DMS153 (cell line): Measurements from ENCODE around the gene PAPSS2.

Source experiments
- DNase-seq: peaks from one replicate; lab custom pipeline; 2025; lab: John Stamatoyannopoulos, UW

Gene PAPSS2

DNA sequence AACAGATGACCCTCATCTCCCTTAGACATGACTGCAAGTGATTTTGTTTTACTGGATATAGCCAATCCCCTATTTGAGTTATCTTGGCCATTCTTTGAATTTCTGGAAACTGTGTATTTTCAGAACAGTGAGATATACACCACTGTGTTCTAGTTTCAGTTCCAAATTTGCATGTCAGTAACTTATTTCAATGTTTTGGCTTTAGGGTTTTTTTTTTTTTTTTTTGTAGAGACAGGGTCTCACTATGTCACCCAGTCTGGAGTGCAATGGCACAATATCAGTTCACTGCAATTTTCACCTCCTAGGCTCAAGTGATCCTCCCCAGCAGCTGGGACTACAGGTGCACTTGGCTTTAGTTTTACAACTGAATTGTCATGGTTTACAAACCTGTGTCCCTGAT is 91.1 kb downstream of the PAPSS2 start:
- DNase-seq, result no peak

DNA sequence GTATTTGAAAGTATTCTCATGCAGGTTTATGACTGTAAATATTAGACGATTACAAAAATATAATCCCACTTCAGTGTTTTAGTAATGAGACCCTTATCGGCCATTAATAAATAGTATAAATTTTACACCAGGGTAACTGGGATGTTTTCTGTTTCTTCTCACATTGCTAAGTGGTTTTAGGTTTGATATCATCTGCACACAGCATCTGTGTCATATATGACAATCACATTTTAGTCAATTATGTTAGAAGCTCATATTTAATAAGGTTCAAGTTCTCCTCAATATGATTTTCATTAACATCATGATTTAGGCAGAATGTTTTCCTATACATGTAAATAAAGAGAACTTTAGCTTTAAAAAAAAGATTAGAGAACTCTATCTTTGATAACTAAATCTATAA is 91.6 kb downstream of the PAPSS2 start:
- no peak for DNase-seq

DNA sequence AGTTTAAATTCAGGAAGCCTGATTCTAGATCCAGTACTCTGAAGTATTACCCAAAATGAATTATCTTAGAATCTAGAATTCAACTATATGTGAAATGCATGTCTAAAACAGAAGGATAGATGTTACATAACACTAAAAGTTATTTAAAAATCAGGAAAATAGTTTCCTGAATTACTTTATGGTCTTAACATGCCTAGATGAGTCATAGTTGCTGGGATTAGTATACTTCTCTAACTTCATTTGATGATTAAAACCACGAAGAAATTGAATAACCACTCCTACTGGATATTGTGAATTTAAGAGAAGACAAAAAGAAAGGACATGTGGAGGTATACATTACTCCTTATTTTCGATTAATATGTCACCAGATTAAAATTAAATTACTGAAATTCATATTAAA is 92.9 kb downstream of the PAPSS2 start:
- no peak for DNase-seq

DNA sequence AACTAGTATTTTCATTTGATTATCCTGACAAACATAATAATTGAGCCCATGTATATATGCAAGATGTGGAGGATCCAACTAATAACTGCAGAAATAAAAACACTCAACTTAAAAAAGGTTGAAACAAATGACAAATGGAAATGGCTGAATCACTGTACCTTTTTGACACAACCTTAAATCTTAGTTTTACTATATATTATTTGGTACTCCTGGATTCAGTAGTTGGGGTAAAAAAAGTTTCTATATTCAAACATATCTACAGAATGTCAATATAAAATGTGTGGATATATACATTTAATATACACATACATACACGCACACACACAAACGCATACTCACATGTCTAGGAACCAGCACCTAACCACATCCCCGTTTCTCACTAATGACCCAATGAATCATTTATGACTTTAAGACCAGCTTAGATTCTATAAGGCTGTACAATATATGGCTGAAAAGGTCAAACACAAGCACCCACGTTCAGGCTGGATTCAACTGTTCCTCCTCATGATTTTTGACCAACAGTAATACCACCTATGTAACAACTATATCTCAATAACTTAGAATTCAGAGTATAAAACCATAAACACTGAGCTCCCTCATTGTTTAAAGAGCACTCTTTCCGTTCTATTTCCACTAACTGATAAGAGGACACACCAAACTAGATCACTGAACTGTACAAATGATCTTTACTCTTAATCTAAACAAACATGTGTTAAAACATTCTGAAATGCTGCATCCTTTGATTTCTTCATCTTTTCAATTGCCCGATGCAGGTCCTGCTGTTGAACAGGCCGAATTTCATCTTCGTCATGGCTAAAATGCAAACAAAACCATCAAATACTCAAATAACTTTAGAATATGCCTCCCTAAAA is 94.6 kb downstream of the PAPSS2 start:
- DNase-seq, result no peak

DNA sequence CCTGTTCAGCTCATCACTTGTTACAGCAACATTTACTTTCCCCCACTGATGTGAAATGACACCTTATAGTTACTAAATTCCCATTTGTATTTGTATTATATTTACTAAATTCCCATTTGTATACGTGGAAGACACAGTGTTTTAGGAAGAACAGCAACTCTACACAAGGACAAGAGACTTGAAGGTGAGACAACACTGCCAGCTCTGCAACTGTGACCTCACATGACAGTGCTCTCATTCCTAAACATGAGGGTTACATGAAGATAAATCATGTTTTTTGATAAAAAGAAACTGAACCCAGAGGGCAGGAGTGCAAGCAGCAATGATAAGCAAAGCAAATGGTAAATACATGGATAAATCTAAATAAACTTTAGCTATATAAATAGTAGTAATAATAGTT is 98.0 kb downstream of the PAPSS2 start:
- DNase-seq, result no peak

DNA sequence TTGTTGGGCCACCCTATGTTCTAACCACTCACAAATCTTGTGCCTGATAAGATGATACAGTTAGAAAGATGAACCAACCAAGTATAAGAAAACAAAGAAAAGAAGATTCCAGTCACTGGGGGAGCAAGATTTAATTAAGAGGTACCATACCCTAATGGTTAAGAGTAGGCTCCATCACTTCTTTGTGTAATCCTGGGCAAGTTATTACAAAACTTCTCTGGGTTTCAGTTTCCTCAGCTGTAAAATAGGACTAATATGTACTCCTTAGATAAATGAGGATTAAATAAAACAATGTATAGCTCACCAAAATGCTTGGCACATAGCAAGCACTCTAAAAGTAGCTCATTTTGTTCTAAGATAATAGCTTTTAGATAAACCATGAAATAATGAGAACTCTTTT is 99.9 kb downstream of the PAPSS2 start:
- no peak for DNase-seq

DNA sequence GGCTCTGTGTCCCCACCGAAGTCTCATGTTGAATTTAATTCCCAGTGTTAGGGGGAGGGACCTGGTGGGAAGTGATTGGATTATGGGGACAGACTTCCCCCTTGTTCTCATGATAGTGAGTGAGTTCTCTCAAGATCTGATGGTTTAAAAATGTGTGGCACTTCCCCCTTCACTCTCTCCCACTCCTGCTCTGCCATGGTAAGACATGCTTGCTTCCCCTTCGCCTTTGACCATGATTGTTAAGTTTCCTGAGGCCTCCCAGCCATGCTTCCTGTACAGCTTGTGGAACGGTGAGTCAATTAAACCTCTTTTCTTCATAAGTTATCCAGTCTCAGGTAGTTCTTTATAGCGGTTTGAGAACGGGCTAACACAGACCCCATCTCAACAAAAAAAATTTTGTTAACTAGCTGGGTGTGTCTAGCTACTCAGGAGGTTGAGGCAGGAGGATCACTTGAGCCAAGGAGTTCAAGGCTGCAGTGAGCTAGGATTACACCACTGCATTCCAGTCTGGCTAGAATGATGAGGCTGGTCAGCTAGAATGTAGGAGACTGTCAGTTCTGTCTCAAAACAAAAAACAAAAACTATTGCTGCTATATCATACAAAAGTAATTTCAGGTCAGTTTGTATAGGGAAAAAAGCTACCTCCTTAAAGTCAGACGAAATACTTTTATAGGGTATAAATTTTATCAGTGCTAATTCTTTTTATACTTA is 100.7 kb downstream of the PAPSS2 start:
- DNase-seq, result no peak

DNA sequence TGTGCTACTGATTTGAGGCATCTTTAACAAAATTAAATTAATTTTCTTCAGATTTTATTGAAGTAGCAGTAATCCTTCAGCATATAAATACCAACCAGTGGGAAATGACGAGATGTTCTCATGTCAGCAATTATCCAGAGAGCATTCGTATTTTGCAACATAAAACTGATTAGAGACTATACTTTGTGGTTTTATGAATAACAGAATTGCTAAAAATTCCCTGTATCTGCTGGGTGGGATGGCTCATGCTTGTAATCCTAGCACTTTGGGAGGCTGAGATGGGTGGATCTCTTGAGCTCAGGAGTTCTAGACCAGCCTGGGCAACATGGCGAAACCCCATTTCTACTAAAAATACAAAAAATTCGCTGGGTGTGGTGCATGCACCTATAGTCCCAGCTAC is 101.5 kb downstream of the PAPSS2 start:
- no peak for DNase-seq

DNA sequence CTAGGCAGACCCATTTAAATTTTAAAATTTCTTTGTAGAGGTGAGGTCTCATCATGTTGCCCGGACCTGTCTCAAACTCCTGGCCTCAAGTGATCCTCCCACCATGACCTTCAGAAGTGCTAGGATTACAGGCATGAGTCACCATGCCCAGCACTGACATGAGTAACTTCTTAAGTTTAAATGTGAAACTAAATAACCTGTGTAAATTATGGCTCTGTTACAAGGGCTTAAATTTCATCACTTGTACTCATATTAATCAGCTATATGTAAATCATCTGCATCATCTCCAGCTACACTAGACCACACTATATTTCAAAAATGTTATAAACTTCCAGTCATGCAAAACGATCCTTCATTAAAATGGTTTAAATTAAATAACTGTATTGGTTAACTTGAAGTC is 102.2 kb downstream of the PAPSS2 start:
- no peak for DNase-seq

DNA sequence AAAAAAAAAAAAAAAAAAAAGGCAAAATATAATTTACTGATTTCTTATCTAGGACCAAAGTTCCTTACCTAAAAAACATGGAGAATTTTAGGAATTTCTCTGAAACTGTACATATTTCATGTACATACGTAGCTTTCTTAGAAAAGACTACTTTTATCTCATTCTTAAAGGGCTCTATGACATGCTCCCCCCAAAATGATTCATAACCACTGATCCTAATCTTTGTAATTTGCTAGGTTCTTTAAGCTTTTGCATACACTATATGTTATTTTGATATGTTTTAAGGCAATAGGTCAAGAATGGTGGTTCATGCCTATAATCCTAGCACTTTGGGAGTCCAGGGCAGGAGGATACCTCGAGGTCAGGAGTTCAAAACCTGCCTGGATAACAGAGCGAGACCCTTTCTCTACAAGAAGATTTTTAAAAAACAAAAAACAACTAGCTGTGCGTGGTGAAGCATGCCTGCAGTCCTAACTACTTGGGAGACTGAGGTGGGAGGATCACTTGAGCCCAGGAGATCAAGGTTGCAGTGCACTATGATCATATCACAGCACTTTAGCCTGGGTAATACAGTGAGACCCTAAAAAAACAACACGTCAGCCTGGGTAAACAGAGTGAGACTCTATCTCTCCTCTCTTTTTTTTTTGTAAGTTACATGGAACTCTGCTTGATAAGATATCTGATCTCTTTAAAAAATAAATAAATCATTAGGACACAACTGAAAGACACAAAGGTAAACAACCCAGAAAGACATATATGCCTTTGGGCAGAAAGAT is 103.6 kb downstream of the PAPSS2 start:
- DNase-seq, result no peak

DNA sequence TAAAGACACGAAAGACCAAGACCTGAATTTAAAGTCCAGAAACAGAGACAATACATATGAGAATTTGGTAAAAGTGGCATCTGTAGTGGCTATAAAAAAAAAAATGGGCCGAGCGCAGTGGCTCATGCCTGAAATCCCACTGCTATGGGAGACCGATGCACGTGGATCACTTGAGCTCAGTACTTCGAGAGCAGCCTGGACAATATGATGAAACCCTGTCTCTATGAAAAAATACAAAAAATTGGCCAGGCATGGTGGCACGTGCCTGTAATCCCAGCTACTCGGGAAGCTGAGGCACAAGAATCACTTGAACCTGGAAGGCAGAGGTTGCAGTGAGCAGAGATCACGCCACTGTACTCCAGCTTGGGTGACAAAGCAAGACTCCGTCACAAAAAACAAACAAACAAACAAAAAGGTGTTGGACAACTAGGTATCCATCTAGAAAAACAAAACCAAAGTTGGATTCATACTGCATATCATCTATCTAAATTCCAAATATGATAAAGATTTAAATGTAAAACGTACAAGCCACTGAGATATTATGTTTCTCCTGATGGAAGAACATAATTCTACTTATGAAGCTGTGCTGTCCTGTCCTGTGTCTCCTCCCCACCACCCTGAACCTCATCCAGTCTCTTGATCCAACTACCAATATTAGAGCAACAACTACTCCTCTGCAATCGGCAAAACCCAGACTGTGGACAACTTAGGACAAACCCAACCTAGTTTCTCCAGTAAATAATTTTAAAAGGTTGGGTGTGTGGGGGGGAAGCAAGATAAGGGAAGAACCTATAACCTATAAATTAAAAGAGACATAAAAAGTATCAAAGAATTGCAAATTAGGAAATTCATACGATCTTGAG is 104.6 kb downstream of the PAPSS2 start:
- DNase-seq, result no peak

DNA sequence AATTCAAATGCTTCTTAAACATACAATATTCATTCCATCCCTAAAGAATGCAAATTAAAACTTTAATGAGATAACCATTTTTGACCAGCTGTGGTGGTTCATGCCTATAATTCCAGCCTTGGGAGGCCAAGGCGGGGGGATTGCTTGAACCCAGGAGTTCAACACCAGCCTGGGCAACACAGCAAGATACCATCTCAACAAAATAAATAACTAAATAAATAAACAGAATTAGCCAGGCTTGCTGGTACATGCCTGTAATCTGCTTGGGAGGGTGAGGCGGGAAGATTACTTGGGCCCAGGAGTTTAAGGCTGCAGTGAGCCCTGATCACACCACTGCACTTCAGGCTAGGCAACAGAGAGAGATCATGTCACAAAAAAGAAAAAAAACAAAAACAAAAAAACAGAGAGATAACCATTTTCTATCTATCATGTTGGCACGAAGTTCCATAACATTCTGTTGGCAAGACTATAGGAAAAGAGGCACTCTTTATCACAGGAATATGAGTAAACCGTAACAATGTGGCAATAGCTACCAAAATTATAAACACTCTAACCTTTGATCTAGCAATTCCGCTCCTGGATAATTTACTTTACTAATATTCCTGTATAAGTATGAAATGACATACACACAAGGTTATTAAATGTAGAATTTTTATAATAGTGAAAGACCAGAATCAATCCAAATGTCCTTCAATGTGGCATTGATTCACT is 106.1 kb downstream of the PAPSS2 start:
- DNase-seq, result no peak

DNA sequence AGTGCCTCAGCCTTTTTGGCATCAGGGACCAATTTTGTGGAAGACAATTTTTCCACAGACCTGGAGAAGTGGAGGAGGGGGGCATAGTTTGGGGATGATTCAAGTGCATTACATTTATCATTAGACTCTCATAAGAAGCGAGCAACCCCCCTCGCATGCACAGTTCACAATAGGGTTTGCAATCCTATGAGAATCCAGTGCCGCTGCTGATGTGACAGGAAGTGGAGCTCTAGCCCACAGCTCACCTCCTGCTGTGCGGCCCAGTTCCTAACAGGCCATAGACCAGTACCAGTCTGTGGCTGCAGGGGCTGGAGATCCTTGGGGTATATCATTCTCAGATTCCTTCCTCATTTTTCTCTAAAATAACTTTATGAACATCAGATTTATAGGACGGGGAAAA is 107.6 kb downstream of the PAPSS2 start:
- DNase-seq, result no peak

DNA sequence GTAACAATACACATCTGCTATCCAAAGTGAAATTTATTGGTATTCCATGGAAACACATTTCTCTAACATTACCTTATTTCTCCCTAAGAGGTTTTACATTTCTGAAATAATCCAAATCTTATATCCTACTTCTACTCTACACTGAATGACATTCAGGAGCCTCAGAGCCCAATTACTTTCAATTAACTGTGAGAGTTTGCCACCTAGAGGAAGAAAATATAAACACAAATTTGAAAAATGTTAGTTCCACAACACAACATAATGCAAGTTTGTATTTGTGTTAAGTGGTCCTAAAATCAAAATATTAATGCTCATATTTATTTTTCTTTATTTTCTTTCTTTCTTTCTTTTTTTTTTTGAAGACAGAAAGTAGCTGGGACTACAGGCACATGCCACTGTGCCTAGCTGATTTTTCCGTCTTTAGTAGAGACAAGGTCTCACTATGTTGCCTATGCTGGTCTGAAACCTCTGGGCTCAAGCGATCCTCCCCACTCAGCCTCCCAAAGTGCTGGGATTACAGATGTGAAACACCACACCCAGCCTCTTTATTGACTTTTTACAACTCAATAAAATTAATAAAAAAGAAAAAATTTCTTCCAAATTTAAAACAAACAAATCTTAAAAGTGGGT is 112.3 kb downstream of the PAPSS2 start:
- no peak for DNase-seq

DNA sequence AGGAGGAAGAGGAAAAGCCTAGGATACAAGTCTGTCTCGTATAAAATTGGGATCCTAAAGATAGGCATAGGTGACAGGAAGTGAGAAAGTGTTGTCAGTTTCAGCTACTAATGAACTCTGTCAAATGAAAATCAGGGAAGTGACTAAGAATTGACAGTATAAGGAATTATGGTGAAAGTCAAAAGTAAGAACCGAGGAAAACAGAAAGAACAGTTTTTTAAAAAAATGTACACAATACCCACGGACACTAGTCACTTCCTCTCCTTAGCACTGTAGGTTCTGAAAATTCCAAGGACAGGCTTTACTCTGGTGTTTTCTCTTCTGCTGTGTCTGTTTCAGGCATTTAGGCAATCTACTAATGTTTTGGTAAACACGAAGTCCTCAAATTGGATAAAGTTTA is 116.1 kb downstream of the PAPSS2 start:
- no peak for DNase-seq

DNA sequence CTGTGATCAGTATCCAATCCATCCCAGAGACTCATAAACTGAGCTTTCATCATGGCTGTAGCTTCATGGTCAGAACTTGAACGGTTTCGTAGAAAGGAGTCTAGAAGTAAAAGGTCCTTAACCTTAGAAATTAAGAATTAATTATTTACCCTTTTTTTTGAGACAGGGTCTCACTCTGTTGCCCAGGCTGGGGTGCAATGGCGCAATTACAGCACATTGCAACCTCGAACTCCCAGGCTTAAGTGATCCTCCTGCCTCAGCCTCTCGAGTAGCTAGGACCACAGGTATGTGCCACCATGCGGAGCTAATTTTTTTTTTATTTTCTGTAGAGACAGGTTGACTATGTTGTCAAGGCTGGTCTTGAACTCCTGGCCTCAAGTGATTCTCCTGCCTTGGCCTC is 116.7 kb downstream of the PAPSS2 start:
- no peak for DNase-seq

DNA sequence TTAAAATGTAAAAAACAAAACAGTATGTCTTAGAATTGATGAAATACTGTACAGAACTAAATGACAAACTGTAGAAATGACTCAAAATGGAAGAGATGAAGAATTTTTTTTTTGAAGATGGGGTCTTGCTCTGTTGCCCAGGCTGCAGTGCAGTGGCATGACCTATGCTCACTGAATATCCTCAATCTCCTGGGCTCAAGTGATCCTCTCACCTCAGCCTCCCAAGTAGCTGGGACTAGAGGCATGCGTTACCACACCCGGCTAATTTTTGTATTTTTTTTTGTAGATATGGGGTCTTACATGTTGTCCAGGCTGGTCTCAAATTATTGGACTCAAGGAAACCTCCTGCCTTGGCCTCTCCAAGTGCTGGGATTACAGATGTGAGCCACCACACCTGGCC is 121.9 kb downstream of the PAPSS2 start:
- no peak for DNase-seq

DNA sequence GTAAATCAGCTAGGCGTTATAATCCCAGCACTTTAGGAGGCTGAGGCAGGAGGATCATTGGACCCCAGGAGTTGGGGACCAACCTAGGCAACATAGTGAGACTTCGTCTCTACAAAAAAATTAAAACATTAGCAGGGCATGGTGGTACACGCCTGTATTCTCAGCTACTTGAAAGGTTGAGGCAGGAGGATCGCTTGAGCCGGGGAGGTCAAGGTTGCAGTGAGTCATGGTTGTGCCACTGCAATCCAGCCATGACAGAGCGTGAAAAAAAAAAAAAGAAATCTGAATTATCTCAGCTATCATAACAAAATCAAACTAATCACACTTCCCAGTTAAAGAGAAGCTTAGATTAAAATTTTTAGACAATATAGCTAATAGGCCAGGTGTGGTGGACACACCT is 123.0 kb downstream of the PAPSS2 start:
- no peak for DNase-seq

DNA sequence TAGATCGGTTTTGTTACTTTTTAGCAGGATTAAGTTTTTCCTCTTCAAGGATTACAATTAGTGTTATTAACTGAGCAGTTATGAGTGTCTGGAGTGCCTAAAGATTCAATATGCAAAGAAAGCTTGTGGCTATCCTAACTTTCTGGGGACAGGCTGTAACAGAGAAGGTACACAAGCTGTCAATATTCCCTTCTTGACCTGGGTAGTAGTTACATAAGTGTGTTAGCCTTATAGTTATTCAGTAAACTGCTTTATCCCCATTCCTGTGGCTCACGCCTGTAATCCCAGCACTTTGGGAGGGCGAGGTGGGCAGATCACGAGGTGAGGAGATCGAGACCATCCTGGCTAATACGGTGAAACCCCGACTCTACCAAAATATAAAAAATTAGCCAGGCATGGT is 126.7 kb downstream of the PAPSS2 start:
- no peak for DNase-seq

DNA sequence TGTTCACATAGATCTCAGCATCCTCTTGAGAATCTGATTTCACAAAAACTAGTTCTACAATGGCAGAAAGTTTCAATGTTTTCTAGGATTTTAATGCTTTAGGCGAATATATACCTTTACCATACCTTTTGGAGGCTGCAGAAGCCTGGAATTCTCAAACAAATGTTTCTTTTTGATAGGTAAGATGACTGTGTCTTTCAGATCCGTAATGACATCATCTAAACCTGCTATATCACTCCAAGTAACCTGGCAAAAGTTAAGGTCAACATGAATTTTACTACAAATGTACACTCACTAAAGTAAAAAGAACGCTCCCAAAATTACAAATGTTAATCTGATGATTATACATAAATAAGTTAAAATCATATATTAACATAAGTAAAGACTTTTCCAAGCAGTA is 130.5 kb downstream of the PAPSS2 start:
- no peak for DNase-seq

DNA sequence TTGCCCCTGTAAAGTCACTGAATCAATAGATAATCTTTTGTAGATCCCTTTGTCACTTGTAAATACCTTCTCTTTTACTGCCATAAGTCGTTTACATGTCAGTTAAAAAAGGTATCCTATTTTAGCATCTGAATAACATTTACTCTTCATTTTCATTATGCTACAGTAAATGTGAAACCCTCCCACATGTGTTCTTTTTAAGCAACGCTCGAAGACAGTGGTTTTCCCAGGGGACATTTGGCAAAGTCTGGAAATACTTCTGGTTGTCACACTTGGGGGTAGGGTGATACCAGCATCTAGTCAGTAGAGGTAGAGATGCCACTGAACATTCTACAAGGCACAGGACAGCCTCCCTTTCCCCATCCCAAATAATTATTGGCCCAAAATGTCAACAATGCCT is 134.6 kb downstream of the PAPSS2 start:
- no peak for DNase-seq
